ENCODE data around the gene ZBTB17. TPM values are rescaled to one million over a fixed set of nuclear protein-coding genes. Genes with fewer than 3 reads are reported as not detected.
A peak's percentile ranks its signal among the peaks of the same experiment; 100 is the strongest.

Gene ZBTB17
- total and polyA plus RNA-seq, 2 experiments from 2014 or later = 16.8 to 32.3 TPM

GRCh38 chr1:16009678-16010077, 33.8 kb upstream of the ZBTB17 start:
- H3K36me3 ChIP-seq (replicated peaks; ENCODE audit: insufficient read depth, low read depth) = no peaks in the 10 kb centered on the region
- DNase-seq (ENCODE audit: low spot score) = no peak
- TF ChIP-seq EZH2phosphoT487 (IDR thresholded peaks at IDR 0.05; ENCODE audit: low read depth, severe bottlenecking, unreplicated experiment) (no peak), CTCF (IDR thresholded peaks at IDR 0.05; ENCODE audit: poor library complexity) (no peak), EZH2 (IDR thresholded peaks at IDR 0.05; ENCODE audit: borderline replicate concordance) (no peak)

GRCh38 chr1:16009030-16009460, 33.1 kb upstream of the ZBTB17 start:
- Histone ChIP-seq H4K20me1 (ENCODE audit: insufficient read depth, poor library complexity, severe bottlenecking) (no peaks in the 10 kb centered on the region), H3K4me3 (no peak overlapping the region)

More at GRCh38 chr1:16009678-16010077, 33.8 kb upstream of the ZBTB17 start:
- Histone ChIP-seq H3K4me3 (no peak overlapping the region), H3K79me2 (no peaks in the 10 kb centered on the region), H4K20me1 (ENCODE audit: insufficient read depth, poor library complexity, severe bottlenecking) (no peaks in the 10 kb centered on the region), H2AFZ (no peak overlapping the region), H3K4me2 (no peak overlapping the region), H3K27ac (no peak overlapping the region), H3K9me2 (replicated peaks; ENCODE audit: insufficient read depth) (no peaks in the 10 kb centered on the region), H3K4me1 (ENCODE audit: insufficient read depth) (peaks cover 22% of the 10 kb centered on the region), H3K27me3 (no peaks in the 10 kb centered on the region), H3K9me3 (ENCODE audit: low read depth) (no peaks in the 10 kb centered on the region)
- WGBS (ENCODE audit: low lambda C conversion rate, missing lambda C conversion rate) = 95% methylated on average over 11 of the region's 11 CpGs

GRCh38 chr1:16007671-16008341, 31.9 kb upstream of the ZBTB17 start:
- Histone ChIP-seq H3K36me3 (replicated peaks; ENCODE audit: insufficient read depth, low read depth) (no peaks in the 10 kb centered on the region), H3K27me3 (no peaks in the 10 kb centered on the region), H3K79me2 (no peaks in the 10 kb centered on the region), H3K27ac (no peak overlapping the region), H4K20me1 (ENCODE audit: insufficient read depth, poor library complexity, severe bottlenecking) (no peaks in the 10 kb centered on the region), H3K4me3 (no peak overlapping the region), H3K9me2 (replicated peaks; ENCODE audit: insufficient read depth) (no peaks in the 10 kb centered on the region), H3K4me2 (no peak overlapping the region), H2AFZ (no peak overlapping the region), H3K4me1 (ENCODE audit: insufficient read depth) (peaks cover 5% of the 10 kb centered on the region), H3K9me3 (ENCODE audit: low read depth) (no peaks in the 10 kb centered on the region)
- 84% methylated on average over 6 of the region's 6 CpGs for WGBS (ENCODE audit: low lambda C conversion rate, missing lambda C conversion rate)
- TF ChIP-seq EZH2phosphoT487 (IDR thresholded peaks at IDR 0.05; ENCODE audit: low read depth, severe bottlenecking, unreplicated experiment) (no peak), EZH2 (IDR thresholded peaks at IDR 0.05; ENCODE audit: borderline replicate concordance) (no peak), CTCF (IDR thresholded peaks at IDR 0.05; ENCODE audit: poor library complexity) (no peak)
- DNase-seq (ENCODE audit: low spot score) = no peak

More at GRCh38 chr1:16009030-16009460, 33.1 kb upstream of the ZBTB17 start:
- 3% methylated on average over 4 of the region's 4 CpGs for WGBS (ENCODE audit: low lambda C conversion rate, missing lambda C conversion rate)
- H2AFZ ChIP-seq = no peak overlapping the region
- no peaks in the 10 kb centered on the region for H3K27me3 ChIP-seq
- no peak overlapping the region for H3K27ac ChIP-seq
- TF ChIP-seq CTCF (IDR thresholded peaks at IDR 0.05; ENCODE audit: poor library complexity) (peak; percentile 93), EZH2phosphoT487 (IDR thresholded peaks at IDR 0.05; ENCODE audit: low read depth, severe bottlenecking, unreplicated experiment) (no peak), EZH2 (IDR thresholded peaks at IDR 0.05; ENCODE audit: borderline replicate concordance) (no peak)
- H3K4me2 ChIP-seq = no peak overlapping the region
- no peaks in the 10 kb centered on the region for H3K9me3 ChIP-seq (ENCODE audit: low read depth)
- peak; percentile 91 for DNase-seq (ENCODE audit: low spot score)
- no peaks in the 10 kb centered on the region for H3K36me3 ChIP-seq (replicated peaks; ENCODE audit: insufficient read depth, low read depth)
- no peaks in the 10 kb centered on the region for H3K9me2 ChIP-seq (replicated peaks; ENCODE audit: insufficient read depth)
- no peaks in the 10 kb centered on the region for H3K79me2 ChIP-seq
- peaks cover 17% of the 10 kb centered on the region for H3K4me1 ChIP-seq (ENCODE audit: insufficient read depth)

Measured in hepatocyte (in vitro differentiated cells).